GM12865 (cell line): ENCODE results near the gene TMTC1.

Experiments used
- DNase-seq: peaks from one replicate; pipeline ENCODE4 v3.0.0; 2010; ENCODE audit warnings: low read depth
- H3K4me3 ChIP-seq: 2 replicates; pipeline ENCODE4 v1.5.1; 2011; ENCODE audit warnings: mild to moderate bottlenecking, low read depth, low read length, control low read depth
- TF ChIP-seq, protein P1 (sequence below): IDR thresholded peaks from 2 replicates; pipeline ENCODE4 v1.5.1; 2011; ENCODE audit warnings: low read length, control low read depth, low read depth, inconsistent platforms; ENCODE audit not compliant: insufficient read depth; ENCODE audit errors: missing control alignments

Gene TMTC1

DNA sequence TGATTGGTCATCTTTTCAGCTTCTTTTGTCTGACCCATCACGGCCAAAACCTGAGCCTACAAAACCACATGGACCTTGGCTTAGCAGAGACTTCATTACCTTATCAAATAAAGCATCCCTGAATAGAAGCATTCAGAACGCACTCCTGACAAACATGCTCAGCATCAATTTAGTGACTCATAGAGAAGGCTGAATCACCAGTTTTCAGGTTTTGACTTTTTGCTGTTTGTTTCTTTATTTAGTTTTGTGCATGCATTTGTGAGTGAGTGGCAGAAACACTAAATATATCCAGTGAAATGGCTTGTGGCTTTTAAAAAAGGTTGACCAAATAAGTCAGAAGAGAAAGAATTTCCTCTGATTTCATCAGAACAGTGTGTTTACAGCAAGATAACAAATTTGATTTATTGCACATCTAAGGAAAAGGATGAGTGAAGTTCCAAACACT lies 267.3 kb downstream of the TMTC1 start:
- no peak for DNase-seq
- H3K4me3 ChIP-seq, result no peak overlapping the region
- TF ChIP-seq, protein P1, sequence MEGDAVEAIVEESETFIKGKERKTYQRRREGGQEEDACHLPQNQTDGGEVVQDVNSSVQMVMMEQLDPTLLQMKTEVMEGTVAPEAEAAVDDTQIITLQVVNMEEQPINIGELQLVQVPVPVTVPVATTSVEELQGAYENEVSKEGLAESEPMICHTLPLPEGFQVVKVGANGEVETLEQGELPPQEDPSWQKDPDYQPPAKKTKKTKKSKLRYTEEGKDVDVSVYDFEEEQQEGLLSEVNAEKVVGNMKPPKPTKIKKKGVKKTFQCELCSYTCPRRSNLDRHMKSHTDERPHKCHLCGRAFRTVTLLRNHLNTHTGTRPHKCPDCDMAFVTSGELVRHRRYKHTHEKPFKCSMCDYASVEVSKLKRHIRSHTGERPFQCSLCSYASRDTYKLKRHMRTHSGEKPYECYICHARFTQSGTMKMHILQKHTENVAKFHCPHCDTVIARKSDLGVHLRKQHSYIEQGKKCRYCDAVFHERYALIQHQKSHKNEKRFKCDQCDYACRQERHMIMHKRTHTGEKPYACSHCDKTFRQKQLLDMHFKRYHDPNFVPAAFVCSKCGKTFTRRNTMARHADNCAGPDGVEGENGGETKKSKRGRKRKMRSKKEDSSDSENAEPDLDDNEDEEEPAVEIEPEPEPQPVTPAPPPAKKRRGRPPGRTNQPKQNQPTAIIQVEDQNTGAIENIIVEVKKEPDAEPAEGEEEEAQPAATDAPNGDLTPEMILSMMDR, result no peak

DNA sequence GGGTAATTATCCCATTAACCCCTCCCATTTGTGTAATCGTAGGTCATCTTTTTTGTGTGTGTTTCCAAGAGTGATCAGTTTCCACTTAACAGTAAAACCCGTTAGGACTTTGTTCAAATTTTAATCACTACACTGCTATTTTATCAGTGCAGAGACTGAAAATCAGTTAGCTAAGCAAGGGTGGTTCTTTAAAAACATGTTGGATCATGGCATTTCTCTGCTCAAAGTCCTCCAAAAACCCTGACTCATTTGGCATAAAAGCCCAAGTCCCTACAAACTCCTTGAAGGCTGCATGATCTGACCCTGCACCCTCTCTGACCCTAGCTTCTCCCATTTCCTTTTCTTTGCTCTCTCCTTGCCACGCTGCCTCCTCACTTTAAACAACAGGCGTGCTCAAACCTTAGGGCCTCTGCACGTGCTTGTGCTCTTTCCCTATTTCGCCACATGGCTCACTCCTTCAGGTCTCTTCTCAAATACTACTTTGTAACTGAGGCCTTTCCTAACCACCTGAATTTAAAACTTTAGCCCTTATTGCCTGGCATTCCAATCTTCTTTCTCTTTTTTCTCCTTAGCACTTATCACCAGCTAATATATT lies 273.1 kb downstream of the TMTC1 start:
- TF ChIP-seq, protein P1, result no peak
- DNase-seq, result no peak
- no peak overlapping the region for H3K4me3 ChIP-seq

DNA sequence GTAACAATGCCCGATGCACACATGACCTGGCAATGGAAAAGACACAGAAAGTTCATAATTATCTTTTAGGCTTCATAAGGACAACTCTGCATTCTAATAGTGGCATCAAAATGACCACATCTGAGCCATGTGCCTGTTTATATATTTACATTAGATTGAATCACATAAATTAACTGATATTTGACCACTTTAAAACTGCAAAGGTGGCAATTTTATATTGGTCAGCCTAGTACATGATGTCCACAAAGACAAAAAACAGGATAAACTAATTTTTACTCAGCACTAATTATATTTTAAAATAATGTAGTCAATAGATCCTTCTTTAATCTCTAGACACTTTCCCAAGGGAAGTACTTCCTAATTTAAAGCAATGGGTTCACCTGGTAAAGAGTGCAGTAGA lies 274.2 kb downstream of the TMTC1 start:
- TF ChIP-seq, protein P1, result no peak
- no peak overlapping the region for H3K4me3 ChIP-seq
- no peak for DNase-seq

DNA sequence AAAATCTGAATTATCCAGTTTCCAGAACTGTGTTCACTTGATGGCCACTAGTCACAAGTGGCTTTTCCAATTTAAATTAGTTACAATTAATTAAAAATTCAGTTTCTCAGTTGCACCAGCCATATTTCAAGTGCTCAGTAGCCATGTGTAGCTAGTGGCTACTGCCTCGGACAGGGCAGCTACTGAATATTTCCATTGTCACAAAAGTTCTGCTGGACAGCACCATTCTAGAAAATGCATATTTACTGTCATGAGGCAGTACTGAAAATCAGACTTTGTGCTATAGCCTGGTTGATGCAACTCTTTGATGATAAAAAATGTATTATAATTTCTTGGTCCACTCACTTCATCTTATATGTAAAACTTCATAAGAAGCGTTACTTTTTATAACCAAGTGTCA lies 274.8 kb downstream of the TMTC1 start:
- TF ChIP-seq, protein P1, result no peak
- H3K4me3 ChIP-seq, result no peak overlapping the region
- no peak for DNase-seq

DNA sequence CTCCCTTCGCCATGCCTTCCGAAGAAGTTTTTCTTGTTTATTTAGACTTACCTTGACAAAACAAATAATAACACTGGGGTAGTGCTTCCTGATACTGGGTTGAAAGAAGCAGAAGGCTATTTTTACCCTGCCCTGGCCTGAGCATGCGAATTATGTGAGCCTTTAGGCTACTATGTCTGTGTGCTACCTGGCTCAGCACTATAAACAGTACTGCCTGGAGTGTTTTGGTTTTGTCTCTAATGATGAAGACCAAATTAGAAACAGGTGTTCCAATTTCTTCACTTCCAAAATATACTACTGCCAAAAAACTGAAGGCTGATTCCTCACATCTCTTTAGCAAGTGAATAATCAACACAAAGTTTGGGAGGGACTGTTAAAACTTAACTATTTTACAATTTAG lies 278.6 kb downstream of the TMTC1 start:
- H3K4me3 ChIP-seq, result no peak overlapping the region
- no peak for DNase-seq
- TF ChIP-seq, protein P1, result no peak

DNA sequence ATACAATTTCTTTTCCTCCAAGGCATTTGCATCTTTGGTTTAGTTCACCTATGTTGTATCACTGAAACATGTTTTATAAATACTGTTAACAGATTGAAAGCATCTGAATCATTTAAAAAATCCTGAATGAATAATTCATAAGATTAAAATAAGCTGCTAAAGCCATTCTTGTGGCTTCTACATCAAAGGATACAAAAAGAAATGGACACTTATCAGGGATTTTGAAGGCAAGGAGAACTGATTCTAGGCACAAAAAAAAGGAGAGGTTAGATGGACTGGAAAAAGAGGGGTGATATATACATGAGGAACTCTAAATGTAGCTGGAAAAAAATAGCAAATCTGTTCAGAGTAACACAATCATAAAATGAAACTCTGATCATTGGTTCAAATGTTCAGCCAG lies 280.5 kb downstream of the TMTC1 start:
- TF ChIP-seq, protein P1, result no peak
- no peak for DNase-seq
- H3K4me3 ChIP-seq, result no peak overlapping the region

DNA sequence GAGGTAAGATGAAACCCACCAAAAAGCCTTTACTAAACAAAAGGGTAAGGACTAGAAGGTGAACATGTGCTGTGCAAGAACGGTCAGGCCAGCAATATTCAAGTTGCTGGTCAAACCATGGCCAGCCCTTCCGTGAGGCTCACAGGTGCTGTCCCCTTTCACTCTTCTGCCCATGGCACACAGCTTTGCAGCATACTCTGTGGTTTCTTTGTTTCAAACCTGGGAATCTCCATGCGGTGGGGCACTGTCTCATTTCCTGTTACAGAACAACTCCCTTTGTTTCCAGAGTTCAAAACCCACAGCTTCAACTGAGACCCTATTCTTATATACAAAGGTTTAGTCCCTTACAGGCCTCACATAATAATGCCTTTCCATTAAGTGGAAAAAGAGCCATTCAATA lies 284.5 kb downstream of the TMTC1 start:
- TF ChIP-seq, protein P1, result no peak
- DNase-seq, result peak; percentile 5
- no peak overlapping the region for H3K4me3 ChIP-seq
